Stimulated activated CD4-positive, alpha-beta T cell treated with anti-CD3 and anti-CD28 coated beads, TNF-alpha, amount 100 ng/mL, for 24 hours (primary cell): ENCODE measurements around the gene EPHB6.
A peak's percentile ranks its signal among the peaks of the same experiment; 100 is the strongest.

Experiments
- DNase-seq, 3 experiments: peaks; one replicate each; pipeline ENCODE4 v3.0.0-alpha.2; 2020; ENCODE audit warnings: low read depth in 3 of 3

Gene EPHB6

GRCh38 chr7:142866361-142867096, 11.7 kb downstream of the EPHB6 start:
- DNase-seq: no peak

GRCh38 chr7:142867097-142867378, 12.2 kb downstream of the EPHB6 start:
- no peak for DNase-seq

- no peak for DNase-seq
Observed at GRCh38 chr7:142867398-142868187, 12.7 kb downstream of the EPHB6 start.

- no peak for DNase-seq
Observed at GRCh38 chr7:142868188-142868985, 13.5 kb downstream of the EPHB6 start.

GRCh38 chr7:142868986-142869415, 14.1 kb downstream of the EPHB6 start:
- no peak for DNase-seq

- DNase-seq: no peak
Observed at GRCh38 chr7:142869434-142869833, 14.6 kb downstream of the EPHB6 start.

GRCh38 chr7:142870147-142870559, 15.3 kb downstream of the EPHB6 start:
- DNase-seq: no peak

GRCh38 chr7:142870566-142871259, 15.8 kb downstream of the EPHB6 start:
- no peak for DNase-seq

- DNase-seq: no peak
Observed at GRCh38 chr7:142871260-142872105, 16.6 kb downstream of the EPHB6 start.

GRCh38 chr7:142872106-142872675, 17.3 kb downstream of the EPHB6 start:
- no peak for DNase-seq

- peak in 1 of 3 experiments; percentile 42 for DNase-seq
Observed at GRCh38 chr7:142873281-142873784, 18.5 kb downstream of the EPHB6 start.

GRCh38 chr7:142873871-142874270, 19.0 kb downstream of the EPHB6 start:
- no peak for DNase-seq

- DNase-seq: no peak
Observed at GRCh38 chr7:142874409-142874808, 19.5 kb downstream of the EPHB6 start.

GRCh38 chr7:142874837-142875236, 20.0 kb downstream of the EPHB6 start:
- no peak for DNase-seq

GRCh38 chr7:142875456-142875855, 20.6 kb downstream of the EPHB6 start:
- no peak for DNase-seq

- no peak for DNase-seq
Observed at GRCh38 chr7:142876236-142876960, 21.5 kb downstream of the EPHB6 start.

GRCh38 chr7:142876991-142877910, 22.4 kb downstream of the EPHB6 start:
- DNase-seq: no peak

GRCh38 chr7:142878315-142878714, 23.4 kb downstream of the EPHB6 start:
- DNase-seq: no peak

- DNase-seq: no peak
Observed at GRCh38 chr7:142879060-142879459, 24.2 kb downstream of the EPHB6 start.
